Stimulated activated CD4-positive, alpha-beta T cell treated with anti-CD3 and anti-CD28 coated beads, Interleukin-15, amount 100 ng/mL, for 1 hour (primary cell): ENCODE results near the gene FZR1.
A peak's percentile ranks its signal among the peaks of the same experiment; 100 is the strongest.
"Not testable (repeated sequence)": the region's sequence is repeated elsewhere in the genome, so short reads cannot be mapped to it uniquely, and the experiment has no call there.

Source experiments
- DNase-seq, 2 donors: peaks; one replicate each; pipeline ENCODE4 v3.0.0-alpha.2; 2020; ENCODE audit warnings: low read depth in 1 of 2, low spot score in 1 of 2

FZR1 gene

DNA sequence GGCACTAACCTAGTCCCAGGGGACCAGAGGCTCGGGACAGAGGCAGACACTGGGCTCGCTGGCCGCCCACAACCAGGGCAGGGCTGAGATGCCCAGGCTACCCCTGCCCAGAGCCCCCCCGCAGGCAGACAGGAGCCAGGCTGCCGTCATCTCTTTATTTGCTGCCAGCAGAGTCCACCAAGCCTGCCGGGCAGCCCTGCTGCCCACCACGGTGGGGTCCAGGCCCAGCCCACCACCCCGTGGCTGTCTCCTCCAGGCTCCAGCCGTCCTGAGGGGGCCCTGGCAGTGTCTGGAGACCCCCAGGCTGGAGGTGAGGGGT, 37.9 kb downstream of the FZR1 start:
- DNase-seq = no peak

DNA sequence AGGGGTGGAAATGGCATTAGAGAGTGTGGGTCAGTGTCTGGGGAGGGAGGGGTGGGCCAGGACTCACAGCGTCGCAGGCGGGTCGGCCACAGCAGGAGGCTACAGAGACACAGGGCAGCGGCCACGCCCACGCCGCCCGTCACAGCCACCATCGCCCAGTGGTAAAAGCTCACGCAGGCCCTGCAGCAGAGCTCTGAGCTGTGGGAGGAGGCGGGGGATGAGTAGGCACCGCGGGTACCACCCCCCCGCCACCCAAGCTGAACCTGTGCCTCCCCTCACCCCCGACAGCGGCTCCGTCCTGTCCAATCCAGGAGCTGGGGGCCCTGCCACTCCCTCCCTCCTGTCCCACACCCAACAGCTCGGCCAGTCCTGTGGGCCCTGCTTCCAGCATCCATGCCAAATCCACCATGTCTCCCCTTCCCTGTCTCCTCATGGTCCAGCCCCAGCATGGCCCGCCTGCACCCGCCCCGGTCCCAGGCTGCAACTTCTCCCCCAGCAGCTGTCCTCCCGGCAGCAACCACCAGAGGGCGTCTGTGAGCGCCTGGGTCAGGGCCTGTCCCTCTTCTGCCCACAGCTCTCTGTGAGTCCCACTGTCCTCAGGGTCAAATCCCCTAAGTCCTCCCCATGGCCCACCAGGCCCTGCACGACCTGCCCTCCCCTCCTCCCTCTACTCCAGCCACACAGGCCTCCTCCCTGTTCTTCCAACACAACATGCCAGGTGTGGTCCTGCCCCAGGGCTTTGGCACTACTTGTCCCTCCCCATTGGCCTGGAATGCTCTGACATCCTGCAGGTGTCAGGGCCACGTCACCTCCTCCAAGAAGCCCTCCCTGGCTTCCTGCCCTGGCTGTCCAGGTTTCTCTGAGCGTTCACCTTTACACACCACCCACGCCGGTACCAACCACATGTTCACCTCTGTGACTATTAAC, 38.9 kb downstream of the FZR1 start:
- peak; percentile 63 to 71 for DNase-seq

DNA sequence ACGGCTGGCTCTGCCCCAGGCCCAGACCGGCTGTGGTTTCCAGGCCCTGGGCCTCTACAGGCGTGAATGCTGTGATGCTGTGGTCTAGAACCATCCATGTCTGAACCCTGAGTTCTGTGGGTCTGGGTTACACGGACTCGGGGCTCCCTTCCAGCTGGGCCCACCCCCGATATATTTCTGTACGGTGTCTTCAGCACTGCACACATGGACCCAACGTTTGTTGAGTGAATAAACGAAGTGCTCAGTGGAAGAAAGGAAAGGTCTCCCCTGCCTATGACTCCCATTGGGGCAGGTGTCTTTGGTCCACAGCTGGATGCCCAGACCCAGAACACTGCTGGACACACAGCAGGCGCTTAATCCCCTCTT, 39.5 kb downstream of the FZR1 start:
- DNase-seq = no peak

DNA sequence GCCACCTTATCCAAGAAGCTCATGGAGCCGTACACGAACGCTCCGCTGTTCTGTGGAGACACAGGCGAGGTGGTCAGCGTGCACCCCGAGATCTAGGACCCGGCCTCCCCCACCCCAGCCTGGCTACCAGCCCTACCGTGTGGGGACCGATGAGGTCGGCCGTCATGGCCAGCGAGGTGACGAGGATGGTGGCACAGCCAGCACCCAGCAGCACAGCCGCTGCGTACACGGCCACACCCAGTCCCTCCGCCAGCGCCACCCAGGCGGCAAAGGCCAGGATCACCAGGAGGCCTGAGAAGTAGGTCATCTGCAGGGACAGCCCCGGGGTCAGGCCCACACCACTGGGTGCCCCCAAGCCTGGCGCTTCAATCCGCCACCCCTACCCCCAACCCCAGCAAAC, 40.0 kb downstream of the FZR1 start:
- DNase-seq = no peak

GRCh38 chr19:3547301-3547731, 41.2 kb downstream of the FZR1 start:
- no peak for DNase-seq

DNA sequence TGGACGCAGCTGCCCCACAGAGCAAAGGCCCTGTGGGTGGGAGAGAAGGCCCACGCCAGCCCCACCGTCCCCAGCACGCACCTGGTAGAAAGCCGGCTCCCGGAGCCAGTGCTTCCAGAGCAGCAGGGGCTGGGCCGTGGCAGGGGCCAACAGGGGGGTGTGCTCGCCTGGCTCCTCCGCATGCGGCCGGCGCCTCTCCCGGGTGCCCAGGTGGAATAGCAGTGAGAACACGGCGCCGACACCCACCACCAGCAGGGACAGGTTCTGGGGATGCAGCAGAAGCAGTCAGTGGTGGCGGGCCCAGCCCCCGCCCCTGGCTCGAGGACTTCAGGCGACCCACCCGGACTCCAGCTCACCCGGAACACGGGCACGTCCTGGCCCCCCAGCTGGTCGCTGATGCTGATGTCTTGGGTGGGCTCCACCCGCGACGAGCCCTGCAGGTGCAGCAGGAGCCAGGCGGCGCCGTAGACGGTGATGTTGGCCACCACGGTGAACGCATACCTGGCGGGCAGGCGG, 41.7 kb downstream of the FZR1 start:
- no peak for DNase-seq

DNA sequence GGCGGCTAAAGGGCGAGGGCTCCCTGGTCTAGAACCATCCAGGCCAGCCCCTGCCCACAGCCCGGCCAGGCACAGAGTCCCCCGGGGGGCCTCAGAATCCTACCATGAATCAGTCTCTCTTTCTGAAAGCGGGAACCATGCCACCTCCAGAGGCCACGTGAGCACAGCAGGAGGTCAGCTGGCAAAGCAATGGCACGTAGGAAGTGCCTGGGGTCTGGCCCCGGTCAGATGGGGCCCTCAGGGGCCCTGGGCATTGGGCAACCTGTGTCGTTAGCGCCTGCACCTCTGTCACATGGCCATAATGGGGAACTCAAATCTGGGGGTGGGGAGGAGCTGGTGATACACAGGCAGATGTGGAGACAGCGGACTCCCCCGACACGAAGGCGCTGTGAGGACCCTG, 42.5 kb downstream of the FZR1 start:
- DNase-seq = no peak

GRCh38 chr19:3549816-3550215, 43.7 kb downstream of the FZR1 start:
- DNase-seq = no peak

DNA sequence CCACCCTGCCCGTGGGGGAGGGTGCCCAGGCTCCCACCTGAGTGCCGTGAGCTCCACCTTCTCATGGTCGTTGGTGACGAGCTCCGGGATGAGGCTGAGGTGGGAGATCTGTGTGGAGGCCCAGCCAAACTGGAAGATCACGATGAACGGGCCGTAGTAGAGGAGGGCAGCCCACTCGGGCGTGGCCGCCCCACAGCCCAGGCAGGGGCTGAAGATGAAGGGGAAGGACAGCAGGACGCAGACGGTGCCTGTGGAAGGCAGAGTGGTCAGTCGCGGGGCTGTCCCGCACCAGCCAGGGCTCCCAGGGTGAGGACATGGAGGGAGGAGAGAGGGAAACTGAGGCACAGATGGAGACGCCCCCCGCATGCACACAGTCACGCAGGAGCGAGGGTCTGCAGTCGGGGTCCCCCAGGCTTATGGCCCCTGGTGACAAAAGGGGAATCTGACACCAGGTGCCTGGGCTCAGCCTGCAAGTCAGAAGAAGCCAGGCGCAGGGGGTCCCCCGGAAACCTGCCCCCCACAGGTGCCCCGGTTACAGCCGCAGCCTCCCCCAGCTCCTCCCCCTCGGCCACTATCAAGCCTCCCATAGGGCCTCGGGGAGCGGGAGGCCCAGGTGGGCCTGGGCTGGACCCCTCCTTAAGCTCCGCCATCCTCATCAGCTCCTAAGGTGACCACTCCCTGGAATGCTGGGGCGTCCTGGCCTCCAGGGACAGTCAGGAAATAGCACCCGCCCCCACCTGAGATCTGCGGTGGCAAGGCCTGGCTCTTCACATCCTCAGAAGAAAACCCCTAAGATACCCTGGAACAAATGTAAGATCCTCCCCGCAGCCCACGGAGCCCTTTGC, 45.1 kb downstream of the FZR1 start:
- no peak for DNase-seq

DNA sequence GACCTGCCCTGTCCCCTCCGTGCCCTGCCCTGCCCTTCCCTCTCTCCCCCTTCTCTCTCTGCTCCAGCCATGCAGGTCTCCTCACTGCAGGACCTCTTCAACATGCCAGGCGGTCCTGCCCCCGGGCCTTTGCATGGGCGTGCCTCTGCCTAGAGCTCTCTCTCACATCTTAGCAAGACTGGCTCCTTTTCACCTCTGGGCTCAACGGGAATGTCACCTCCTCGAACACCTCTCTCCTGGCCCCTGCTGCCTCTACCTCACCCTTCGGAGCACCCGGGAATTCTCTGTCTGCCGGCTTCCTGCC, 45.6 kb downstream of the FZR1 start:
- no peak for DNase-seq

GRCh38 chr19:3554254-3555083, 48.4 kb downstream of the FZR1 start:
- DNase-seq = no peak

GRCh38 chr19:3555653-3556422, 49.7 kb downstream of the FZR1 start:
- DNase-seq = no peak

DNA sequence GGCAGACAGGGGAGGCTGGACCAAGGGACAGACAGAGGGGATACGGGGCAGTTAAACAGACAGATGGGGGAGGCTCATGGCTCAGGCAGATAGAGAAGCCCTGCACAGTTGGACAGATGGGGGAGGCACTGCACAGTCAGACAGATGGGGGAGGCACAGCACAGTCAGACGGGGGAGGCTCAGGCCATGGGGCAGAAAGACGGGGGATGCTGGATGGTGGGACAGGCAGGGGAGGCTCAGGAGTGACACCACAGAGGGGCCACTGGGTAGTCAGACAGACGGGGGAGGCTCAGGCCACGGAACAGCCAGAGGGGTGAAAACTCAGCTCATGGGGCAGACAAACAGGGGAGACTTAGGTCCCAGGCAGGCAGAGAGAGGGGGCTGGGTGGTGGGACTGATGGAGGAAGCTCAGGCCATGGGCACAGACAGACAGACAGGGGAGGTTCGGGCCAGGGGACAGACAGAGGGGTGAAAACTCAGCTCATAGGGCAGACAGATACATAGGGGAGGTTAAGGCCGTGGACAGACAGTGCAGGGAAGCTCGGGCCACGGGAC, 50.4 kb downstream of the FZR1 start:
- no peak for DNase-seq

DNA sequence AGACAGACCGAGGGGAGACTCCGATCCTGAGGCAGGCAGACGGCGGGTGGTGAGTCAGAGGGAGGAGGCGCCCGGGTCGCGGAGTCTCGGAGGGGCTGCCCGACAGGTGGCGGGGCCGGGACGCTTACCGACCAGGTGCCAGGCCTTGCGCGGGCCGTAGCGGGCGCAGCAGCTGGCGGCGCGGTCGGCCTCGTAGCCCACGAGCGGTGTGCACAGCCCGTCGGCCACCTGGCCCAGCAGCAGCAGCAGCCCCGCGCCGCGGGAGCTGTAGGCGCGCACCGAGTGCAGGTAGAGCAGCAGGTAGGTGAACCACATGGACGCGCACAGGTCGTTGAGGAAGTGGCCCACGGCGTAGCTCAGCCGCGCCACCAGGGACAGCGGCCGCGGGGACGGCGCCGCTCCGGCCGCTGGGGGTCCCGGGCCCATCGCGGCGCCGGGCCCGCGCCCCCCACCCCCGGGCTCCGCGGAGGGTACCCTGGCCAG, 50.9 kb downstream of the FZR1 start:
- peak; percentile 42 to 63 for DNase-seq

- peak; percentile 92 to 95 for DNase-seq
These were observed 51.5 kb downstream of the FZR1 start, which contains the start of gene MFSD12 for GRCh38 chr19:3557461-3558248. Gene MFSD12, minus strand, starts transcription at chr19:3557586. Its CDS starts 183 bp downstream, at chr19:3557403.

GRCh38 chr19:3563709-3564524, 57.8 kb downstream of the FZR1 start:
- no peak for DNase-seq

GRCh38 chr19:3565139-3565538, 59.0 kb downstream of the FZR1 start:
- DNase-seq = no peak

DNA sequence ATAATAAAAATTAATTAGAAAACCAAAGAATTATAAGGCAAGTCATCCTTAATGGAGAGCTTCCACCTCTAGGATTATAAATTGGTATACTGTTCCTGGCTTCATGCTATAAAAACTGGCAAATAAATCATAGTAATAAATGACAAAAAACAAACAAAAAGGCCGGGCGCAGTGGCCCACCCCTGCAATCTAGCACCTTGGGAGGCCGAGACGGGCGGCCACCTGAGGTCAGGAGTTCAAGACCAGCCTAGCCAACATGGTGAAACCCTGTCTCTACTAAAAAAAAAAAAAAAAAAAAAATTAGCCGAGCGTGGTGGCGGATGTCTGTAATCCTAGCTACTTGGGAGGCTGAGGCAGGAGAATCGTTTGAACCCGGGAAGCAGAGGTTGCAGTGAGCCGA, 63.9 kb downstream of the FZR1 start:
- not testable (repeated sequence) for DNase-seq
